ENCODE measurements around the gene DENND11.
A peak's percentile ranks its signal among the peaks of the same experiment; 100 is the strongest.
"Not testable (repeated sequence)": the region's sequence is repeated elsewhere in the genome, so short reads cannot be mapped to it uniquely, and the experiment has no call there.

Gene DENND11

DNA sequence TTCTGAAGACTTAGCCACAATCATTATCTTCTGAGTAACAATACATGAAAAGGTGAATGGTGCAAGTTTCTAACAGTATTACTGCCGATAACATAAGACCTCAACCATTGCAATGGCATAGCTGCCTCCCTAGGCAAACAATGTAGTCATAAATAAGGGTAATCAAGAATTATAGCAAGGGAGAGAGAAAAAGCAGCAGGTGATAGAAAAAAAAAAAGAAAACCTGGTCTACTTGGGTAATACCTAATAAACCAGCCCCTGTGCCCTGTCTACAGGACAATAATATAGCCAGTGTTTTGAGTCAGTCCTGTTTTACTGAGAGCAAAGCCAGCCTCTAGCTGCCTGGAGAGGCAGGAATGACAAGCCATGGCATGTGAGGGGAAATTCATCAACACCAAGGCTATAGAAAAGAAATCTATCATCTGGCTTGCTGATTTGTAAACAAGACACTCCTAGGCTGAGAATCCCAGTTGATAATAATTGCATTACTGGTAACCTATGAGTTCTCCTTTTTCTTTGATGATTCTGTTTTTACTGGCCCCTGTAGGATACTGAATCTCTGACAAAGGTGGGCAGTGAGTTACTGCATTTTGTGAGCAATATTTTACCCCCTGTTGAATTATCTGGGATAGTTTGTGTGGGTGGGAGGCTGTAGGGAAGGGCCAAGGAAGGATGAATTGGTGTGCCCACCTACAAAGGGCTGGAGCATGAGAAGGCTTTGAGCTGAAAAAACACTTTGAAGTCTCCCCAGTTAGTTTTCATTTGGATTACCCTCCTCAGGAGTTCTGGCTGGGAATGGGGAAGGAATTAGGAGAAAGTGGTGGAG lies 4.5 kb upstream of the DENND11 start:
- peak in 2 of 3 experiments; percentile 66 to 92 for DNase-seq

DNA sequence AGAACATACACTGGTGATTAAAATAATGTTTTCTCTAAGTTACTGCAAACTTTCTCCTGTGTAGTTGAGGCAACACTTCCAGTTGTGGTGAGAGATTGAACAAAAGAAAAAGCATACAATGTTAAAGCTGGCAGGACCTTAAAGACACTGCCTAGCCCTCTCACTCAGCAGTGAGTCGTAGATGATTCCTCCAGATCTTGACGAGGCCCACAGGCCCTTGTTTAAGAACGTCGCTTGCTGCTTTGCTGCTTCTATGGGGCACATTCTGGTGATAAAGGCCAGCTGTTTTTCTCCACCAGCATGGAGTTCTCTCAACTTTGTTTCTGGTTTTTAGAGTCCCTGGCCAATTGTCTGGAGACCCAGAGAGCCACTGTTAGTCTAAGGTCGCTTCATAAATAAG lies 2.8 kb upstream of the DENND11 start:
- peak in 1 of 3 experiments; percentile 32 for DNase-seq

DNA sequence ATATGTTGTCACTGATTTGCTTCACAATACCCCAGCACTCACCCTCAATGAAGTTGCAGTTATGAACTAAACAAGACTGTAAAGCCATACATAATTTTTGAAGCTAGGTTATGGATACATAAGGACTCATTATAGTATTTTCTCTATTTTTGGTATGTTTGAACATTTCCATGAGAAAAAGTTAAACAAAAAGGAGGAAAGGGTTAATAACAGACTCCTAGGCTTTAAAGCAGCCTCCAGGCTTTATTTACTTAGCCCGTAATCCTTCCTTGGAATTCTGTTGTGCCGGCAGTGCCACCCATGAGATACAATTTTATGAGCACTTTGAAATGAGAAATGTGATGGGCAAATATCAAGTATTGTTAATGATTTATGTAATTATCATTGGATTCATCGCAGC lies 2.1 kb upstream of the DENND11 start:
- DNase-seq: peak in 1 of 3 experiments; percentile 60

DNA sequence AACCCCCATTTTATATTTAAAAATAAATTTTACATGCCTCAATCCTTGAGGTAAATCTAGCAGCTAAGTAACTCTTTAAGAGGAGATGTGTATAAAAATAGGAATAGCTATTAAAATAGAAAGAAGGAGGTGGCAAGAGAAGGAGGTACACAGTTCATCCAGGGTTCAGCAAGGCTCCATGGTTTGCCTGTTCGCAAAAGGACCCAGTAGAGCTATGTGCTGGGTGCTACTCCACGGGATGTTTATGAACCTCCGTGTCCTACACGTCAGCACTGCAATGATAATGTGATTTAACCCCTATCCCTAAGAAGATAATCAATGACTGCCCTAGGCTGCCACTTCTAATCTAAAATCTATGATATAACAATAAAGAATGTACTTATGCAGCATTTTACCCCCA lies 926 bp upstream of the DENND11 start:
- DNase-seq: peak in 1 of 3 experiments; percentile 46

DNA sequence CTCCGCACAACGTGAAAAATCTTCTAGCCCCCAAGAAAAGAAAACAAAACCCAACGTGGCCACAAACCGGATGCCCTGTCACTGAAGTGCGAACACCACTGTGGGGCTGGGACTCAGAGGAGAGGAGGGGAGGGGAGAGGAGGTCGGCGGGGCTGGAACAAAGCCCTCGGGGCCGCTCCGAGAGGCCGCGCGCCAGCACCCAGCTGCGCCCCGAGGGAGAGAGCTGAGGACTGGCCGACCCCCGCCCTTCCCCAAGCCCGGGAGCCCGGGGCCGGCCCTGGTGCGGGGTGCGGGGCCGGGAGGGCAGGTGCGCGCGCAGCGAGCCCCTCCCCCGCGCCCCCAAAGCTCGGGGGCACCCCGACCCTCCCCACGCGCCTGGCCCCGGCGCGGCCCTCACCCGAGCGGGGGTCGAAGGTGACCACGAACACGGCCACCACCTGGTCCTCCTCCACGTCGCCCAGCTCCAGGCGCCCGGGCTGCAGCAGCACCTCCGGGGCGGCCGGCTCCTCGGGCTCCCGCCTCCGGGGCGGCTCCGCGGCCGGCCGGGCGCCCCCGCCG lies 398 bp downstream of the DENND11 start:
- DNase-seq: peak; percentile 36 to 86 (median 81)

DNA sequence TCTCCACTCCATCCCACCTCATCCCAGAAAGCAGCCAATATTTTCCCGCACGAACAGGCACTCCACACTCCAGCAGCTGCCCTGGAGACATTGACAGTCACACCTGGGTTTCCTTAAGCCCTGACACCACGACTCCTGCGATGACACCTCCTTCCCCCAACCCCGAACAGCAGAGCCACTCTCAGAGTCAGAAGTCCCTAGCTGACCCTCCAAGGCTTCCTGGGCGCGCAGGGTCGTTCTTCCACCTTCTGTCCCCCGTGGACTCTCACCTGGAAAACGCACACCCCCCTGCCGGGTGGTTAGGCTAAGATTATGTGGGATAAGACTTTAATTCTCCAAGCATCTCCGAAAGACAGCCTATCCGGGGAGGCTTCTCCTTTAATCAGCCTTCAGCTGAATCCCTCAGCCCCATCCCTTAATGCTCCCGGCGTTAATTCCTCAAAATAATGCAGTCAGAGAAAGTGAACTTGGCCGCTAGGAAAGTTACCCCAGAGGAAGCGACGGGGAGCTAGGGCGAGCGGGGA lies 1.1 kb downstream of the DENND11 start:
- peak in 2 of 3 experiments; percentile 43 to 74 for DNase-seq

DNA sequence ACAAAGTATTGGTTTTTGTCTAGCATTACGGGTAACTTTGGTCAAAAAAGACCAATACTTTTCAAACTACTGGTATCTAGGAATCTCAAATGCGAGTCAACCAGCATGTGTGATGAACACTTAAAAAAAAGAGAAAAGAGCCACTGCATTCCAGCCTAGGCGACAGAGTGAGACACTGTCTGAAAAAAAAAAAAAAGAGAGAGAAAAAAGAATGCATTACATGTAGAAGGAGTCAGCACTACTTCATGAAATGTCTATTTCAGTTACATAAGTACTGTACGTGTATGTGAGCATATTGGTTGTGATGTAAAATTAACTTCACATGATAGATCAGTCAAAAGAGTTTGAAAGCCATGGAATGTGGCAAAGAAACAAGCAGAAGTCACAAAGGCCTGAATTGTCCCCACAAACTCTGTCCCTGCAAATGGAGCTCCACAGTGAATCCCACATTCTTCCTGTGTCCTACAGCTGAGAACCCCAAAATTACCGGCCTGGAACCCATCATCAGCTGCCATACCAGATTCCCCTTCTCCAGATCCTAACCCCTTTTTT lies 1.6 kb downstream of the DENND11 start:
- no peak for DNase-seq

DNA sequence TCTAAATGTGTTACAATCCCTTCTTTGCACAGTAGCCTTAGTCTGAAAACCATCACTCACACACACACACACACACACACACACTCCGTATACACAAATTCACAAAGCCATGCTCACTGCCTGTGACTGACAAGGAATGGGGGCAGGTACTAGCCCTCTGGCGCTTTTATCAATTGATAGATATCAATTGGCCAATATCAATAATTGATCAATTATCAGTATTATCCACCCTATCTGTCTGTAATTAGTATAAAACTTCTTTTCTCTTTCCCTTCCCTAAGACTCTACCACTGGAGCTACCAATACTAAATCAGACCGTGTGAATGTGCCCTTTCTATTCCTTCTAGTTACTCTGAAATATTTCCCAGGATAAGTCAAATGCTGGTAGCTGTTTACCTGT lies 2.1 kb downstream of the DENND11 start:
- peak in 1 of 3 experiments; percentile 36 for DNase-seq

DNA sequence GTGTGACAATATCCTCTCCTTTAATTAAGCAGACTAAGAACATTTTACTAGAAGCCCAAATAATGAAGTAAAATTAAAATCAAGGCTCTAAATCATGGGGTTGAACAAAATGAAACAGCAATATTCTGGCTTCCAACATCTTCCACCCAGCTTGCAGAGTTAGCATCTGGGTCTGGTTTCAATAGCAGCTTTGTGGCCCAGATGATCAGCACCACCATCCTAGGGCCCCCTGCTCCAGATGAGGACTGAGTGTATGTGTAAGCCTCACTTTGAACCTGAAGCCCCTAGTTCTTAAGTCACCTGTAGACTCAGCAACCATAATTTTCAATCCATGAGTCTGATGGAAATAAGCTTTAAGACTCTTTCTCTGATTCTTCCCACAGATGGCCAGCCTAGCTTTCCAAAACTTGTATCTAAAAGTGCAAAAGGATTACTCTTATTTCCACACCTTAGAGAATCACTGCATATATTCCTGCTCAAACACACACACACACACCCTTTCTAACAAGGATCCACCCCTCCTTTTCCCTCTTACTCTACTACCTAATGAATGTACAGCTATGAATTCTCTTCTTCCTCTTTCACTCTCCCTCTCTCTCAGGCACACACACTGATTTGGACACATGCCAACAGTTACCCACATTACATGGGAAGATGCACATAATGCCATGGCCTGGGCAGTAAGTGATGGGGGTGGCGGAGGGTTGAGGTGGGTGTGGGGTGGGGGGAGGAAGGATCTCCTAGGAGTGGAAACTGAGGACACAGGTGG lies 3.5 kb downstream of the DENND11 start:
- peak in 1 of 3 experiments; percentile 44 for DNase-seq

DNA sequence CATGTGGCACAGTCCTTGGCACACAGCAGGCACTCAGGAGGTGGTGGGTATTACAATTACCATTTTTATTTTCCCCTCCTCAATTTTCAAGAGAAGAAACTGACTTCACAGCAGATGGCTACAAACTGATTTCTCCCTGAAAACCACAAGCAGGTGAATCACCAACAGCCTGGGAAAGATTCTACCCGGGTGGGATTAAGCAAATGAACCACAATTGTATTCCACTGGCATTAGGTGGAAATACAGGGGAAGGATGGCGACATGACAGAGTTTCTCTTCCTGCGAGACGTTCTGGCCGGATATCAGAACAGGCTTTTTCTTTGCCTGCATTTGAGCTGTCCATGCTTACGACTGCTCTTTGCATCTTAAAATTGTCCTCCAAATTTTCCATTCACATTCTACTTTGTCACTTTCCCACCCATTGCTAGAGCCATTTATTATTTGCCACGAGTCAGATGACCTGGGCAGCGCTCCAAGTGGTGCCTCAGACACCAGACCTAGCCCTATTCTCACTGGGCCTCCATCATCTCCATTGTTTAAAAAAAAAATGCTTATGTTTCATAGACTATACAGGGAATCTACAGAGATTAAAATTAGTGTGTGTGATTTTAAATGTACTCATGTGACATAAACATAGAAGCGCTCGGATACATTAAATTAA lies 4.6 kb downstream of the DENND11 start:
- no peak for DNase-seq

DNA sequence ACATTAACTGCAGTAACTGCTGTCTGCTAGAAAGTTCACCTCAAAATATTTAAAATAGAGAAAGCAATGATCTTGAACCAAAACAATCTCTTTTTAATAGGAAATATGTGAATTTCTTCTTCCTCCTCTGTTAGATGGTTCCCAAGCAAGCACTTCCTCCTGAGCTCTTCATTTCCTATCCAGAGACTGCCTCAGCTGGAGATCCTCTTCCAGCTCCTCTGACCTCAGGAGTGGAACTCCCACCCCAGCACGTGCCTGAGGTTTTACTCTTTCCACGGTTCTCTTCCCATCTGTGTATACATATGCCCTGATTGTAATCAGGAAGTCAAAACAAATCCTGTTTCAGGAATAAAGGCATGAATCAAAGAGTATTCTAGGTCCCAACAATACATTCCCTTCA lies 5.6 kb downstream of the DENND11 start:
- no peak for DNase-seq

DNA sequence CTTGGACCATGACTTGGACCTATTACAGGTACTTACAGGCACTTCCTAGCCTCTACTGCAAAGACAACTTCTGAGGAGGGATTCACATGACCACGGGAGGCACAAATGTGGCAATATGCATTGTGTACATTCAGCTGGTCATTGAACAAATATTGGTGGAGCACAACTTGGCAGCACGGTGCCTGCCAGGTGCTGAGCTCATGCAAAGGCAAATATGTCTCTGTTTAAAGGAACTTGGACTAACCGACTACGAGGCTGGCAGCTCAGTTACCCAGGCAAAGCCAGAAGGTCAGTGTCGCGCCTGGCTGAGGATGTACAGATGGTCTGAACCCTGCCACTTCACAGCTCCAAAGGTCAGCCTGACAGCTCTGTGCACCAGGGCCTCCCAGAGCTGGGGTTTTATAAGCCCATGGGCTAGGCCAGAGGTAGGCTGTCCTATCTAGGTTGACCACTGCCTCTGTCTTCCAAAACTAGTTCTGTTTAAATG lies 6.1 kb downstream of the DENND11 start:
- peak in 2 of 3 experiments; percentile 35 to 70 for DNase-seq

DNA sequence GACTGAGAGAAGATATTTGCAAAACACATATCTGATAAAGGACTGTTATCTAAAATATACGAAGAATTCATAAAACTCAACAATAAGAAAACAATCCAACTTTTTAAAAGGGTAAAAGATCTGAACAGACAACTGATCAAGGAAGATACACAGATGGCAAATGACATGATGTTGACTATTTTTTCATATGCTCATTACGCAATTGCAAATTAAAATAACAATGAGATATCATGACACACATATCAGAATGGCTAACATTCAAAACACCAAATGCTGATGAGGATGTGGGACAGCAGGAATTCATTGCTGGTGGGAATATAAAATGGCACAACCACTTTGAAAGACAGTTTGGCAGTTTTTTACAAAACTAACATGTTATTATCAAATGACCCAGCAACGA lies 8.9 kb downstream of the DENND11 start:
- no peak for DNase-seq

DNA sequence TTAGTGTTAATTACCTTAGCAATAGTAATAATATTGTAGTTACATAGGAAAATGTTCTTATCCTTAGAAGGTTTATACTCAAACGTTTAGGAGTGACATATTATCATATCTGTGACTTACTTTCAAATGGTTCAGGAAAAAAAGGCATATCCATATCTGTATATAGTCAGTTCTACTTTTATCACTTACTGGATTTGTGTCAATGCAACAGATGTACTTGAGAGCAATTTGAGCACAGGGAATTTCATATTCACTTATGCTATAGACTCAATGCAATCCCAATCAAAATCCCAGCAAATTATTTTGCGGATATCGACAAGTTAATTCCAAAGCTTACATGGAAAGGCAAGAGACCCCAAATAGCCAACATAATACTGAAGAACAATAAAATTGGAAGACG lies 10.0 kb downstream of the DENND11 start:
- DNase-seq: no peak

DNA sequence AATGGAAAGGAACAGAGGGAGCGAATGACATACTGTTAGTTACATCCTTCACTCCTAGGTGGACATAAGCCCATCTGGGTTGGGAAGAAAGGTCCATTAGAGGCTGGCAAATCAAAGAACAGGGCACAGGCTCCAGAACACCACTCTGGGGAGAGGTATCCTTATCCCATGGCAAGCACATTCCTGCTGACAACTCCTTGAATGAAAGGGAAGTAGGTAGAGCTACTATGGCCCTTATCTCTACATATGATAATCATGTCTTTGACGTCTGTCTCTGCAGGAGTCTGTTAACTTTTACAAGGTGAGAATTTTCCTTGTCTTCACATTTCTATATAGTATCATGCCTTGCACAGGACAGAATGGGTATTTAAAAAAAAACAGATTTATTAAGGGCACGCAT lies 10.4 kb downstream of the DENND11 start:
- DNase-seq: no peak

DNA sequence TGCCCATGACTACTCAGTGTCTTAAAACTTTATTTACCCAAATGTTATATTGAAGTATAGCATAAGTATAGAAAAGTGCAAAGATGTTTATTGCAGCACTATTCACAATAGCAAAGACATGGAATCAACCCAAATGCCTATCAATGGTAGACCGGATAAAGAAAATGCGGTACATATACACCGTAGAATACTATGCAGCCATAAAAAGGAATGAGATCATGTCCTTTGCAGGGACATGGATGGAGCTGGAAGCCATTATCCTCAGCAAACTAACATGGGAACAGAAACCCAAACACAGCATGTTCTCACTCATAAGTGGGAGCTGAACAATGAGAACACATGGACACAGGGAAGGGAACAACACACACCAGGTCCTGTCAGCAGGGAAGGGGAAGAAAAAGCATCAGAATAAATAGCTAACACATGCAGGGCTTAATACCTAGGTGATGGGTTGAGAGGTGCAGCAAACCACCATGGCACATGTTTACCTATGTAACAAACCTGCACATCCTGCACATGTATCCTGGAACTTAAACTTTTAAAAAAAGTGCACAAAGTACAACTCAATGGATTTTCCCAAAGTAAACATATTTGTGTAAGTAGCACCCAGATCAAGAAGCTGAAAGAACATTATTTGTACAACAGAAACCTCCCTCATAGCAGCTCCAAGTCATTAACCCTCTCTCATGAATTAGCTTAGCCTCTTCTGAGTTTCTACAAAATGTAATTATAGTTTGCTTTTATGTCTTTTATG lies 12.7 kb downstream of the DENND11 start:
- not testable (repeated sequence) for DNase-seq

DNA sequence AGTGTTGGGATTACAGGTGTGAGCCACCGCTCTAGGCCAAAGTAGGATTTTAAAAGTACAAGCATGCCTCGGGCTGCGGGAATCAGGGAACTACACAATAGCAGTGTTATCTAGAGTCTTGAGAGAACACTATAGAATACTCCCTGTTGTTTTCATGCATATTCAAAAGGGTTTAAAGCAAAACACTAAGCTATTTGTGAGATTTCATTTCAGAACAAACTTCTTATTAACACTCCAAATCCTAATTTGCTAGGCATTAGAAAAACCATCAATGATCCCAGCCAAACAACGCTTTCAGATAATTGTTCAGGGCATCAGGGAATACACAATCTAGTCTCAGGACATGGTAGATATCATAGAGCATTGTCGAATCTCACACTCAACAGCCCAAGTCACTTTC lies 13.9 kb downstream of the DENND11 start:
- DNase-seq: no peak

DNA sequence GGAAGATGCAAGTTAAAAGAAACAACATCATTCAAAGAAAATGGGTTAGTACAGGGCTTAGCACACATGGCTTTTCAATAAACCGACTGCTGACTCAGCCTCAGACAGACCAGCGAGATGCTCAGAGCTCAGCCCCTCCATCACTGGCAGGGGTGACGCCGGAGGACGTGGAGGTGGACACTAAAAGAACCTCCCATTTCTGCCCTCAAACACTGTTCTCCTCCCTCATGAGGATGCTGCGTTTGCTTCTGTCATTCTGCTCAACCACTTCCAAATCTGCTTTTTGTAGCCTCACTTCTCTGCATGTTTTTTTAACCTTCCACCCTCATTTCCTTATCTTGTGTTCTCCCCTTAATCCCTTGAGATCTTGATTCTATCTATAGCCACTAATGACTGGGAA lies 15.3 kb downstream of the DENND11 start:
- no peak for DNase-seq

DNA sequence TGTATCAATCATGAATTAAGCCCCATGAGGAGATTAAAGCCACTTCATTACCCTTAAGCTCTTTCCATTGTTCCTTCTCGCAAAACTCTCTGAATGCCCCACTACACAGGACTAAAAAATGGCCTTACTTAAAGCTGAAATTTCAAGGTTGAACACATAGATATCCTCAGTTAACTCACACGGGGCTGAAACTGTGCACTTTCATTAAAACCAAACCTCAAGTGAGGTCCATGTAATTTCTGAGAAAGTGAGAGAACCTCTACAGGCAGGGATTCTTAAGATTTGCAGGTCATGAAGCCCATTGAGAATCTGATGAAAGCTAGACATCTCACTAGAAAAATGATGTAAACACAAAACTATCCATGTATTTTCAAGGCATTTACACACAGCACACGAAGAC lies 15.9 kb downstream of the DENND11 start:
- no peak for DNase-seq

DNA sequence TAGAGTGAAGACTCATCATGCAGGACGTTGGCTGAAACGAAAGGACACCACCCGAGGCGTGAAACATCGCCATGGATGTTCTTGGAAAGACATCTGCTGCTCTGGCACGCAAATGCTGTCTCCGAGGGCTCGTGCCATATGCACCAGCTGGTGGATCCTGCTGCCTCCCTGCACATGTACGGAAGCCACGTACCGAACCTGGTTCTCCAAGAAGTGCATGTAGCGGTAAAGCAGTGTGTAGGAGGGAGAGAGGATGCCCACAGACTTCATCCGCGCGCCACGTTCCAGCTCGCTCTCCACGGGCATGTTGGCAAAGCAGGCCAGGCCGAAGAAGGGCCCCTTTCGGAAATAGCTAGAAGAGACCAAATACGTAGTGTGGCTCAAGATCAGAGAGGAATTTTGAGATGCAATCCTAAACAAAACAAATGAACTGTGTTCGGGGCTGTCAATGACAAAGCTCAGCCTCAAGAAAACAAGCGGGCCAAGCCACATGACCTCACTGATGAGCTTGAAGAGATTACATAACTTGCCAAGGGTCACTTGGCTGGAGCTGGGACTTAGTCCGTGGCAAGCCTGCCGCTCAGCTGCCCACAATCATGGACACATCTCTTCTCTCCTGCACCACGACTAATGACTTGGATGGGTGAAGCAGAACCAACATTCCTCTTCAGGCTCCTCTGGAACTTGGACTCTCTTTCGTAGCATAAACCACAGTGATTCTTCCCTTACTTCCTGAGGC lies 16.5 kb downstream of the DENND11 start:
- DNase-seq: no peak

DNA sequence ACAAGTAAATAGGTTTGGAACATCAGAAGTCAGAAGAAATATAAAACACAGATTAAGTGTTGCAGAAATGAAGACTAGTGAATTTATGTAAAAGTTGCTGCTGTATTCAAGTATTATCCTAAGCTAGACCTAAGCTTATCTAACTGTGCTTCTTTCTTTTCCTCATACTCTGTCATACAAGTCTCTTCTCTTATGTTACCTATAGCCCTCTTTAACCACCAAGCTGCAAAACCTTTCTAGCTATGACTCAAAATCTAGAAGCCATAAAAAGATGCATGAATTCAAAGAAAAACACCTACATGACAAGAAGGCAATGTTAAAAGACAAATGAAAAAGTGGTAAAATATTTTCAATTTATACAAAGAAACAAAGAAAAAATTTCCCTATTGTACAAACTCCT lies 23.0 kb downstream of the DENND11 start:
- DNase-seq: no peak

Measured in NCI-H1417 (cell line).